Endothelial cell of umbilical vein (primary cell): ENCODE data around the gene UBAC1. TPM values are rescaled to one million over a fixed set of nuclear protein-coding genes. Genes with fewer than 3 reads are reported as not detected.
A peak's percentile ranks its signal among the peaks of the same experiment; 100 is the strongest.

Experiments
- BruUV-seq: library from RNA; stranded (reverse); fragments of 400-500 nt; replicated peaks from 2 replicates; lab custom pipeline; 2021; lab: Mats Ljungman, UMichigan
- CTCF ChIA-PET: fragments of 300-600, 350-600 bp; sonication (Branson Sonifier 250); formaldehyde crosslinking; loops from one replicate; lab custom pipeline; 2021; ENCODE audit warnings: antibody characterized with exemption, inconsistent platforms; lab: Charles Lee
- POLR2A ChIA-PET: fragments of 300-600, 350-600 bp; sonication (Branson Sonifier 250); formaldehyde crosslinking; loops from one replicate; lab custom pipeline; 2021; ENCODE audit warnings: antibody characterized with exemption, inconsistent platforms; lab: Charles Lee
- DNase-seq: peaks from one replicate; pipeline ENCODE4 v3.0.0-alpha.2; 2011; ENCODE audit warnings: low read depth, low spot score
- FAIRE-seq: peaks from 2 replicates; lab custom pipeline; 2011; peaks lifted over from hg19 to GRCh38; lab: Jason Lieb, UNC
- H2AFZ ChIP-seq: 2 replicates; pipeline ENCODE4 v1.6.0; 2012; ENCODE audit warnings: low read depth, low read length, control low read depth, inconsistent platforms
- H3K27ac ChIP-seq: 2 replicates; pipeline ENCODE4 v1.5.1; 2011; ENCODE audit warnings: low read depth, mild to moderate bottlenecking, control low read depth, low read length, moderate library complexity; ENCODE audit not compliant: insufficient read depth
- H3K27me3 ChIP-seq, 2 experiments: 2 replicates each; pipeline versions ENCODE4 v1.6.0 to v1.6.1; 2011; ENCODE audit warnings: low read length in 2 of 2, mixed read lengths in 1 of 2; ENCODE audit not compliant: control insufficient read depth in 2 of 2, insufficient read depth in 2 of 2
- H3K36me3 ChIP-seq, 2 experiments: 2 replicates in 1 of 2; 3 replicates in 1 of 2; pipeline ENCODE4 v1.5.1; 2011; ENCODE audit warnings: low read length in 2 of 2, mild to moderate bottlenecking in 1 of 2, moderate library complexity in 1 of 2; ENCODE audit not compliant: control insufficient read depth in 2 of 2, insufficient read depth in 2 of 2; ENCODE audit errors: extremely low read depth in 1 of 2
- H3K4me1 ChIP-seq: 3 replicates; pipeline ENCODE4 v1.5.1; 2011; ENCODE audit warnings: mild to moderate bottlenecking, low read length; ENCODE audit not compliant: control insufficient read depth, insufficient read depth; ENCODE audit errors: extremely low read depth
- H3K4me2 ChIP-seq: 2 replicates; pipeline ENCODE4 v1.6.1; 2011; ENCODE audit warnings: low read length, control low read depth, mixed read lengths; ENCODE audit not compliant: insufficient read depth
- H3K4me3 ChIP-seq, 3 experiments: fragments of 200-600 bp in 1 of 3; sonication (generic), shearing (Covaris generic) in 1 of 3; replicated peaks in 1 of 3; 2 replicates each; pipeline ENCODE4 v1.5.1; 2011 to 2016; ENCODE audit warnings: control low read depth in 3 of 3, low read length in 3 of 3, mild to moderate bottlenecking in 2 of 3, inconsistent platforms in 1 of 3, low read depth in 1 of 3, moderate library complexity in 1 of 3; ENCODE audit not compliant: insufficient read depth in 1 of 3
- H3K79me2 ChIP-seq: 2 replicates; pipeline ENCODE4 v1.6.0; 2012; ENCODE audit warnings: low read length, inconsistent platforms; ENCODE audit not compliant: control insufficient read depth, insufficient read depth
- H3K9ac ChIP-seq: replicated peaks from 2 replicates; pipeline ENCODE3; 2011; ENCODE audit warnings: low read length, control low read depth; ENCODE audit not compliant: insufficient read depth; ENCODE audit errors: extremely low read depth
- H3K9me1 ChIP-seq: replicated peaks from 3 replicates; pipeline ENCODE4 v1.6.0; 2011; ENCODE audit warnings: mild to moderate bottlenecking, low read length; ENCODE audit not compliant: control insufficient read depth, insufficient read depth; ENCODE audit errors: extremely low read depth
- H3K9me3 ChIP-seq: replicated peaks from 2 replicates; pipeline ENCODE4 v1.5.1; 2012; ENCODE audit warnings: low read length, inconsistent platforms; ENCODE audit not compliant: control insufficient read depth, insufficient read depth
- H4K20me1 ChIP-seq: replicated peaks from 2 replicates; pipeline ENCODE3; 2011; ENCODE audit warnings: mild to moderate bottlenecking, low read length; ENCODE audit not compliant: control insufficient read depth, insufficient read depth; ENCODE audit errors: extremely low read depth
- EZH2 ChIP-seq: IDR thresholded peaks from 2 replicates; pipeline ENCODE4 v1.6.1; 2012; ENCODE audit warnings: borderline replicate concordance, low read depth, mild to moderate bottlenecking, moderate library complexity, low read length, inconsistent platforms; ENCODE audit not compliant: severe bottlenecking
- FOS ChIP-seq: IDR thresholded peaks from 2 replicates; pipeline ENCODE4 v1.6.1; 2011; ENCODE audit warnings: mild to moderate bottlenecking, low read length, moderate library complexity, borderline replicate concordance; ENCODE audit not compliant: insufficient read depth
- GATA2 ChIP-seq: IDR thresholded peaks from 2 replicates; pipeline ENCODE4 v1.7.0; 2011; ENCODE audit warnings: low read depth, mild to moderate bottlenecking, moderate library complexity, mixed read lengths, low read length; ENCODE audit not compliant: insufficient read length, insufficient read depth
- JUN ChIP-seq: IDR thresholded peaks from 2 replicates; pipeline ENCODE4 v1.6.1; 2011; ENCODE audit warnings: borderline replicate concordance, low read depth; ENCODE audit not compliant: insufficient read length, insufficient read depth
- MYC ChIP-seq: IDR thresholded peaks from one replicate; pipeline ENCODE4 v1.6.1; 2011; ENCODE audit warnings: mild to moderate bottlenecking, low read depth, low read length
- POLR2A ChIP-seq: IDR thresholded peaks from 2 replicates; pipeline ENCODE4 v1.6.1; 2012; ENCODE audit warnings: low read depth, mild to moderate bottlenecking, control low read depth, low read length
- POLR2AphosphoS5 ChIP-seq: IDR thresholded peaks from 2 replicates; pipeline ENCODE4 v1.6.1; 2012; ENCODE audit warnings: low read depth, mild to moderate bottlenecking, control low read depth, low read length, moderate library complexity; ENCODE audit not compliant: insufficient read depth
- dilution Hi-C: fragments of 300-500 bp; cut with MboI; formaldehyde crosslinking; loops from one replicate; pipeline ENCODE4 v1.15.0; 2019; ENCODE audit warnings: low sequenced_read_pairs; ENCODE audit not compliant: extremely low pct_ligation_motif_present
- intact Hi-C: fragments of 100-400 bp; cut with micrococcal nuclease; formaldehyde crosslinking; loops from one replicate; pipeline ENCODE4 v1.10.0; 2022
- polyA plus RNA-seq, 4 experiments: library from polyadenylated mRNA; depleted of rRNA in 3 of 4; stranded (reverse) in 3 of 4; unstranded in 1 of 4; fragments of >200 nt; gene quantifications; 2 replicates each; pipeline versions ENCODE4 v1.2.1 to v1.2.3, GENCODE V29; 2011 to 2012; ENCODE audit warnings: missing spikeins in 1 of 4
- total RNA-seq: library from RNA; stranded (reverse); gene quantifications from 2 replicates; pipeline ENCODE4 v1.2.3, GENCODE V29; 2021
- TF ChIP-seq, protein P1 (sequence below), 2 donors: IDR thresholded peaks; 1 replicate in 1 of 2; 2 replicates in 1 of 2; pipeline ENCODE4 v1.5.1; 2011; ENCODE audit warnings: low read length in 2 of 2, mild to moderate bottlenecking in 2 of 2, moderate library complexity in 2 of 2, control low read depth in 1 of 2, inconsistent platforms in 1 of 2, low read depth in 1 of 2; ENCODE audit not compliant: insufficient read depth in 1 of 2; ENCODE audit errors: extremely low read depth in 1 of 2
- TF ChIP-seq, protein P2 (sequence below): IDR thresholded peaks from 2 replicates; pipeline ENCODE4 v1.6.1; 2011; ENCODE audit not compliant: insufficient read depth, insufficient read length

The UBAC1 gene
- total and polyA plus RNA-seq, 2 donors (not counting 3 experiments of a cell fraction or from before 2014, with no cell fraction given) = 39.5 to 56.7 TPM

DNA sequence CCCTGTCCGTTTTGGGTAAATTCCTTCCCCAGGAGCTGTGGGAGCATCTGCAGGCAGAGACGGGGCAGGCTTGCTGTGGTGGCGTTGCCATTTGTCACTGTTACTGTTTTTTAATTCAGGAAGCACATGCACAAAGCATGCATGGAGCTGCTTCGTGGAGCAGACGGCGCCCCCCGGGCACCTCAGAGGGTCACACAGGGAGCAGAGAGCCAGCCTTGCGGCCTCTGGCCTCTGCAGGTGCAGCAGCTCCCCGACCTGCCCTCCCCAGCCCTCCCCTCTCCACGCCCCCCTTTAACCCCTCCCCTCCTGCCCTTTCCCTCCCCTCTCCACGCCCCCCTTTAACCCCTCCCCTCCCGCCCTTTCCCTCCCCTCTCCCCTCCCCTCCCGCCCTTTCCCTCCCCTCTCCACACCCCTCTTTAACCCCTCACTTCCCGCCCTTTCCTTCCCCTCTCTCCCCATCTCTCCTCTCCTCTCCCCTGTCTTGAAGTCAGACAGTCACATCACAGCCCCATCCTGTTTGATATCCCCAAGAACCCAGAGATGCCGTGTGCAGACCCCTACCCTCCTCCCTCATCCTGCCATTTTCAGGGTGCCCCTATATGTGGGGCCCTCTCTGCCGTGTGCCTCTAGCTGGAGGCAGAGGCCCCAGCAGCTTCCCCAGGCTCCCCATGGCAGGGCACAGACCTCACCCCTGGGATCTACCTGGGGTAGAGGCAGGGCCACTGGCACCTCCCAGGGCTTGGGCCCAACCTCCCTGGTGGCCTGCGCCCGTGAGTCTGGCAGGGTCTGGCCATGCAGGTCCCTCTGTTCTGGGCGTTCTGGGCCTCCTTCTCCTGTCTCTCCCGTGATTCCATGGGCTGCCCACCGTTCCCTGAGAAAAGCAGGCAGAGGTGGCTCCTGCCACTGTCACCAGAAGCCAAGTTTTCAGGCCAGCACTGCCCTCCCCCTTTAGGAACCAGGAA, 29.6 kb upstream of the UBAC1 start:
- H3K4me2 ChIP-seq = no peak overlapping the region
- intact Hi-C loops = loop anchor here (5.0 kb wide), 1 partner anchor 62 kb away; no protein-coding TSS in a partner anchor
- no peaks in the 10 kb centered on the region for H3K79me2 ChIP-seq
- H3K27me3 ChIP-seq = no peaks in the 10 kb centered on the region
- H3K27ac ChIP-seq = no peak overlapping the region
- no peaks in the 10 kb centered on the region for H3K9me3 ChIP-seq
- peak overlapping the region; percentile 55 for H2AFZ ChIP-seq
- BruUV-seq = no TSS peak
- ChIA-PET CTCF (interaction anchor here (2.8 kb wide), 1 partner anchor 22 kb away, joined by 10 read pairs; no protein-coding TSS in a partner anchor), POLR2A (no interaction called here)
- peak; percentile 73 for FAIRE-seq
- no peaks in the 10 kb centered on the region for H4K20me1 ChIP-seq
- H3K4me1 ChIP-seq = peaks cover 22% of the 10 kb centered on the region
- no peak overlapping the region for H3K9ac ChIP-seq
- H3K4me3 ChIP-seq = no peak overlapping the region
- dilution Hi-C loops = no loop called here
- H3K9me1 ChIP-seq = no peaks in the 10 kb centered on the region
- peak; percentile 33 for DNase-seq
- TF ChIP-seq GATA2 (no peak), FOS (no peak), EZH2 (no peak), JUN (no peak), POLR2AphosphoS5 (no peak), MYC (no peak), POLR2A (no peak)
- TF ChIP-seq, protein P1, sequence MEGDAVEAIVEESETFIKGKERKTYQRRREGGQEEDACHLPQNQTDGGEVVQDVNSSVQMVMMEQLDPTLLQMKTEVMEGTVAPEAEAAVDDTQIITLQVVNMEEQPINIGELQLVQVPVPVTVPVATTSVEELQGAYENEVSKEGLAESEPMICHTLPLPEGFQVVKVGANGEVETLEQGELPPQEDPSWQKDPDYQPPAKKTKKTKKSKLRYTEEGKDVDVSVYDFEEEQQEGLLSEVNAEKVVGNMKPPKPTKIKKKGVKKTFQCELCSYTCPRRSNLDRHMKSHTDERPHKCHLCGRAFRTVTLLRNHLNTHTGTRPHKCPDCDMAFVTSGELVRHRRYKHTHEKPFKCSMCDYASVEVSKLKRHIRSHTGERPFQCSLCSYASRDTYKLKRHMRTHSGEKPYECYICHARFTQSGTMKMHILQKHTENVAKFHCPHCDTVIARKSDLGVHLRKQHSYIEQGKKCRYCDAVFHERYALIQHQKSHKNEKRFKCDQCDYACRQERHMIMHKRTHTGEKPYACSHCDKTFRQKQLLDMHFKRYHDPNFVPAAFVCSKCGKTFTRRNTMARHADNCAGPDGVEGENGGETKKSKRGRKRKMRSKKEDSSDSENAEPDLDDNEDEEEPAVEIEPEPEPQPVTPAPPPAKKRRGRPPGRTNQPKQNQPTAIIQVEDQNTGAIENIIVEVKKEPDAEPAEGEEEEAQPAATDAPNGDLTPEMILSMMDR (IDR thresholded peaks at IDR 0.05; ENCODE audit: extremely low read depth in 1 of 2, insufficient read depth in 1 of 2, low read depth in 1 of 2, low read length in 2 of 2) = no peak
- TF ChIP-seq, protein P2, sequence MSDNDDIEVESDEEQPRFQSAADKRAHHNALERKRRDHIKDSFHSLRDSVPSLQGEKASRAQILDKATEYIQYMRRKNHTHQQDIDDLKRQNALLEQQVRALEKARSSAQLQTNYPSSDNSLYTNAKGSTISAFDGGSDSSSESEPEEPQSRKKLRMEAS = no peak
- no peaks in the 10 kb centered on the region for H3K36me3 ChIP-seq
